GM19455 (cell line): ENCODE data around the gene TUBG1.
A peak's percentile ranks its signal among the peaks of the same experiment; 100 is the strongest.
"Not testable (repeated sequence)": the region's sequence is repeated elsewhere in the genome, so short reads cannot be mapped to it uniquely, and the experiment has no call there.

ENCODE experiments used
- ATAC-seq: cut with Tn5 transposase; IDR thresholded peaks from one replicate; pipeline ENCODE4 v1.9.1; 2021; ENCODE audit not compliant: unreplicated experiment

The TUBG1 gene

DNA sequence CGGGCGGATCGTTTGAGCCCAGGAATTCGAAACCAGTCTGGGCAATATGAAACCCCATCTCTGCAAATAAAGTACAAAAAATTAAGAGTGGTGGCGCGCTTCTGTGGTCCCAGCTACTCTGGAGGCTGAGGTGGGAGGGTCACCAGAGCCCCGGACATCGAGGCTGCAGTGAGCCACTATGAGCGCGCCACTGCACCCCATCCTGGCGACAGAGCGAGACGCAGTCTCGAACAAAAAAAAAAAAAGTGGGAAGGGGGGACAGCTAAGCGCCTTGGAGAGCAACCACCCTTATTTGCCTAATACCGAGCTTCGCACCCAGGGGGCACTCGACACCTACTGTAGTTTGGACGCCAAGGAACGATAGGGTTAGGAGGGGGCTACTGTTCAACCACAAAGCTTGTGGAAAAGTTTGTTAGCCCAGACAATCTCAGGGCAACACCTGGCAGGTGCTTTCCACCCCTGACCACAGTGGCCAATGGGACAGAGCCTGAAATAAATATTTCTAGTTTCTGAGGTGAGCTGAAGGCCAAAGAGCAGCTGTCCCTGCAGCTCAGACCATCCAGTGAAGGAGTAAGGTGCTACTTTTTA, 31.1 kb upstream of the TUBG1 start:
- peak; percentile 53 for ATAC-seq

DNA sequence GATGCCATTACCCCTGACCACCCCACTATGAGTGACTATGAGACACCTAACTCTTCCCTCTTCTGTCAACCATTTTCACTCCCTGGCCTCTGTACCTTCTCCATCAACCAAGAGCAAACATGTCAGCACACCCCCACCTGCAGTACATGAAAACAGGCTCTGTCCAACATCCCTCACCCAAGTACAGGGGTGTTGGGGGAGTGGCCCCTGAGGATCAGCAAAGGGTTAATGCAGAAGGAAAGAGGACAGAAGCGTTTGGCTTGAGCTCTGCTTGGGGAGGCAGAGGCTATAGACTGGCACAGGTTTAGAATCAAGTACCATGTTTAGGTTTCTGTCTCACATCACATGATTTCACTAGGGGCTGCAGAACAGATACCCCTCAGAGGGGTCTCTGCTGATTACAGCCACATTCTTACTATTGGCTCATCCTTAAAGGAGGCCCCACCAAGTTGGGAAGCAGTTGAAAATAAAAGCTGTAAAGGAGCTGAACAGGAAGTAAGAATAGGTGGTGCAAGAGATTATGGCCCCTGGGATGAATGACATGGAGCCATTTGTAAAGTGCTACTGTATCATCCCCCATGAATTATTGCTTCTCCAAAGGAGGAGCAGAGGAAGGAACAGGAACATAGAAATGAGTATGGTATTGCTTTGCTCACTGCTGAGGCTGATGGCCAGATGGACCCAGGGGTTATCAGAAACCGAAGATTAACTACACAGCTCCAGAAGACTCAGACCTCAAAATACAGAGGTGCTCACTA, 29.5 kb upstream of the TUBG1 start:
- ATAC-seq = no peak

DNA sequence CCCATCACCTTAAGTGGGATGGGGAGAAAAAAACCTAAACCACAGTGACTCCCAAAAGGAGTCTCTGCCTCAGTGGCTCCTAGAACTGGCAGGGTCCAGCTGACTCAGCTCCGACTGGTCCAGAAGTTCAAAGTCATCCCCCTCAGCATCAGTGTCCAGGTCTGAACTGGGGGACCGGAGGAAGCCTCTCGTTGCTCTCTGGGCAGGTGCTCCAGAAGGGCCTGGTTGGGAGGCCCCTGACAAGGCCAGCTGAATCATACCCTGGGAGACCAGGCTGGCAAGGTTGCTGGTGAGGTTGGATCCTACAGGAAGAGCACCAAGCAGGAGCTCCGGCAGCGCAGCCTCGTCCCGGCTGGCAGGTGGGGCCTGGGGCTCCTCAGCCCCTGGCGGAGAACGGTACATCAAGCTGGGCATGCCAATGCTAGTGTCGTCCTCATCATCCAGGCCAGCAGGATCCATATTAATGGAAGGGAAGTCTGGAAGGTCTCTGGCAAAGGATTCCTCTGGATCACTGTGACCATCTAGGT, 27.7 kb upstream of the TUBG1 start:
- no peak for ATAC-seq

DNA sequence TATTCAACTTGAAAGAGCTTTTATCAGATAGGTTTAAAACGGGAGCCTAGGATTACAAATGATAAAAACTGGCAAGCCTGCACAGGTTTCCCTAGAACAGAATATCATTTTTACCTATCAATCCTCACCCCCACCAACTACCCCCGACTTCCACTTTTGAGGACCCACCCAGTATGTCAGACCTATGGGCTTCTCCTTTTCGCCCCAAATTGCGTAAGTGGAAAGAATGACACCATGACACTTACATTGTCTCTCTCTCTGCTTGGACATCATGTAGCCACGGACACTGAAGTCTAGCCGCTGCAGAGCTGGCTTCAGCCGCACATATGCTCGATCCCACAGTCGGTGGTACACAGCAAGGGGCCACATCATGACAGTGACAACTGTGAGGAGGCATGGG, 24.6 kb upstream of the TUBG1 start:
- no peak for ATAC-seq

DNA sequence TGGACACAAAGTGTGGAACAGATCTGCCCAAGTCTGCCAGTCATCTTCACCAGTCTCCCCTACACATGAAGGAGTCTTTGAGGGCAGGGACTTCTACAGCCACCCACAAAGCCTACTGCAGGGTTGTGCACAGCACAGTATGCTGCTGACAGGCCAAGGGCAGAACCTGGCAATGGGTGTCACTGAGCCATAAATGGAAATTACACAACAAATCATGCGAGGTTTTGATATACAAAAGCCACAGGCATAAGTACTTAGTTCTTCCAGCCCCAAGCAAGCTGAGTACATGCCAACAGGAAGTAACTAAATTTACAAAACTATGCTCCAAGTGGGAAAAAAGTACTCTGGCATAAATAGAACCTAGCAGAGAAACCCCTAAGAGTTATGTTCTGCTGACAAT, 24.1 kb upstream of the TUBG1 start:
- ATAC-seq = no peak

DNA sequence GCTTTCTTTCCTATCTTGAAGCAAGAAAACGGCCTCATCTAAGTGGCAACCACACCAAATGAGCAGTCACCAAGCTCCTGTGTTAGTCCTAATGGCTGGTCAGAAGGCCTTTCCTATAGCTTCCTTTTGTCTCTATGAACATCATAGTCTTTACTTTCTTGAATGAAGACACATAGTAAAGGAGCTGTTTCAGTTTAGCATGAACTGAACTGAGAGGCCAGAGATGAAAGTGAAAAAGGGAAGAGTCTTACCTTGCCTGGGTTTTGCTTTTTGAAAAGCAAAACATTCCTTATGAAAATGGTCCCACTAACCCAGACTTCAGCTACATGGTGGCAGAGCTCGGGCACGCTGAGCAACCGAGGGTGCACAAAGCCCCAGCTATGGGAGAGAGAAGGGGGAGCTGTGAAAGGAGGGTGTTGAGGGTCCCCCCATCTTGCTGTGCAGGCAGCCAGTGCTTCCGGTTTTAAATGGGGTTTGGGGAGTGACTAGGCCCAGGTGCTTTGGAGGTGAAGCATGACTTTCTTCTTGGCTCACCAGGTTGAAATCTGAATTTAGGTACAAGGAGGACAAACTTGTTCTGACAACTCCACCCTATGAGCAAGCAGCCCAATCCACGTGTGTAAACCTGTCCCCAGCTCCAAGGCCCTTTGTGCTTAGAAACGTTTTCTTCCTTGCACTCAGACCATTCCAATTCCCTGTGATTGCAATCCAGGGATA, 22.8 kb upstream of the TUBG1 start:
- no peak for ATAC-seq

DNA sequence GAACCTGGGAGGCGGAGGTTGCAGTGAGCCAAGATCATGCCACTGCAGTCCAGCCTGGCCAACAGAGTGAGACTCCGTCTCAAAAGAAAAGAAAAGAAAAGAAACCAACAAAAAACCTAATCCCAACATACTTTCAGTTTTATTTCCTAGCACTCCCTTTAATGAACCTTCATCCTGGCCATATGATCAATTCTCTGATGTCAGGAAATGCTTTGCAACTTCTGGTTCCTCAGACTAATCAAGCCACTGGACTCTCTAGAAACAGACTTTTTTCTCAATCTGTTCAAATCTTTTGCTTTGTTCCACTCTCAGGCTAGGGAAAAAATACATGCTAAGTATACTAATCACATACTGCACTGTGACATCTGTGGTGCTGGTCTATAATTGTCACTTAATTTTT, 18.6 kb upstream of the TUBG1 start:
- ATAC-seq = no peak

DNA sequence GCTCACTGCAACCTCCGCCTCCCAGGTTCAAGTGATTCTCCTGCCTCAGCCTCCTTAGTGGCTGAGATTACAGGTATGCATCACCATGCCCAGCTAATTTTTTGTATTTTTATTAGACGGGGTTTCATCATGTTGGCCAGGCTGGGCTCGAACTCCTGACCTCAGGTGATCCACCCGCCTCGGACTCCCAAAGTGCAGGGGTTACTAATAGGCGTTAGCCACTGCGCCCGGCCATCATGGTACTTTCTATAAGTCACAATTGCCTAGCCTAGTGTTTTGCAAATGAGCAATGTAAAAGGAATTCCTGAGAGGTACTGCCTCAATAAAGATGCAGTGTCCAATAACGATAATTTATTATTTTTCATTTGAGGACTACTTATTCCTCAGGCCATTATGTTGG, 18.1 kb upstream of the TUBG1 start:
- no peak for ATAC-seq

DNA sequence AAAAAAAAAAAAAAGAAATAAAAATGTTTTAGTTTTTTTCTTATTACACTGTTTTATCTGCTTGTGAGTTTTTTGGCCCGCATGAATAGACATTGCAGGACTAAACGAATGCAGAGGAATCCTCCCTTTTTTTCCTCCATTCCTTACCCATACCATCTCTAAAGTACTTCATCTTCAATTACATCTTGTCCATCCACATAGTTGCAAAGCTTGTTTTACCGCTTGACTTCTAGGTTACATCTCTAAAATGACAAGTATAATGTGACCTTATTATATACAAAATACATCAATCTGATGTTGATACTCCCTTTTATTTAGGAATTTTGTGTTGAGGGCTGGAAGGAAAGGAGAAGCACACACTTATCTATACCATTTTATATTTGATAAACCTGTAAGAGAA, 13.1 kb upstream of the TUBG1 start:
- ATAC-seq = no peak

DNA sequence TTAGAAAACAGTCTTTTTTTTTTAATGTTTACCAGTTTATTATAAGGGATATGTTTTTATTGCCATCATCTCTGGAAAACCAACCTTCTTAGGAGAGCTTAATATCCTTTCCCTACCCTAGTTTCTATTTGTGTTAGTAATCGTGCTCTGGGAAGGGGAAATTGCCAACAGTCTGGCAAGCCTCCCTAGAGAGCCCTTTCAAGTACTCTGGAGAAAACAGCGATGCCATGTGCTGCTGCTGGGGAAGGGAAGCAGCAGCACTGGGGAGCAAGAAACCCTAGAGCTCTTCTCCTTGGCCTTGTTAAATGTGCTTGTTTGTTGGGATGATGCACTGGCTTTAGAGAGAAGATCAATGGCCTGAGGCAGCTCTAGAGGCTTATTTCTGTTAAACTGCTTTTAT, 10.6 kb upstream of the TUBG1 start:
- ATAC-seq = no peak

DNA sequence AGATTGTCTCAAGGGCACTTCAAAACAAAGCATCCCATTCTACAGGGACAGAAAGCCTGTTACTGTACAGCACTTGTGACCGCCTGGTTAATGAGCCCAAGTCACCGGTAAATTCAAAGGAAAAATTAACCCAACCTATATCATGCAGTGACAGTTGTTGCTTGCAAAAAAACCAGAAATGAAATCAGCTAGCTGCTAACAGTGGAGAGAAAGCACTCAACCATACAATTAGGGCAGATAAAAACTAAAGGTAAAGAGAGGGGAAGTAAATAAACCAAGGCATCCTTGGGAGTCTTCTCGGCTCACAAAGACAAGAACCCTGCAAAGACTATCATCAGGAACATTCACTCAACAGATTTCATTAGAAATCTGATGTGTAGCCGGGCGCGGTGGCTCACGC, 6.2 kb upstream of the TUBG1 start:
- no peak for ATAC-seq

DNA sequence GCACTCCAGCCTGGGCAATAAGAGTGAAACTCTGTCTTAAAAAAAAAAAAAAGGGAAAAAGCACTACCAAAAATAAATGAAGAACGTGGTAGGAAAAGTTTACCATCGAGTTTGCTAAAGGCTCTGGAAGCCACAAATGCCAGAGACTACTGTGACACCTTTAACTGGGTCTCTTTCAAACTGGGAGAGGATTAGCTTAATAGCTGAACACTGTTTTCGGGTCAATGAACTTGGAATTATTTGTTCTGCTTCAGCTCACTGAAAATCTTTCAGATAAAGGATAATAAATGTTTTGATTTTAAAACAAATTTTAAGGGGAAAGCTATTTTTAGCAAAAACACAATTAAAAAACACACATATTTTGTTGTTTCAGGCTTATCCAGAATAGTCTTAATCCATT, 1.7 kb upstream of the TUBG1 start:
- ATAC-seq = no peak

DNA sequence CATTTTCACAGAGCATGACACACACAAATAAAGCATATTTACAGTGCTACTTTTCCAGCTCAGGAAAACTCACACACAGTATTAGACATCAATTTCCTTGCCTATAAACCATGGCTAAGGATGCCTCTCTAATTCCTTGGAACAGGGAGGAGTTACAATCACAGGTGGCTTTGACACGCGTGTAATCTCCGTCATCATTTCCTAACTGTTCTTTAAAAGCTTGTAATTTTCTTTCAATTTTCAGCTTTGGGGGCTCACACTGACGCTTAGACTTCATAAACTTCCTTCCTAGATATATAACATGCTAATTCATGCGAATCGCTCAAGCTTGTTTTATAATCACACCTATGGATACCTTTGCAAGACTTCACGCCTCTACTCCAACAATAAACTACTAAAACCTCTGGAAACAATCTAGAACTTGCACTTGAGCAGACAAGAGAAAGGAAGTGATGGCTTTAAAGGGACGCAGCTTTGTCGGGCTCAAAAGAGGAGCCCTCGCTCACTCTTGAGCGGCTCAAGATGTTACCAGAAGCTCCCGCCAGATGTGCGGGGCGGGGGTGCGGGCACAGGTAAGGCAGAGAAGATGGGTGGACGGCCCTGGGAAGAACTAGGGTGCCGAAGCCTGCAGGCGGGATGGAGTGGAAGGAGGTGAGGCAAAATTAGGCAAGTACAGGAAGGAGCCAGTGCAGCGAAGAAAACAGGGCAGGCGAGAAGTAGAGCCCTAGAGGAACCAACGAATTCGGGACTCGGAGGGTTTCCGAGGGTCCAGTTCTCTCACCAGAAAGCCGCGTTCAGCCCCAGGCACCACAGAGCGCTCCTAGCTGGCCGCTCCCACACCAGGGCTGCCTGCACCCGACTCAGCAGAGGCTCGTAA, 940 bp upstream of the TUBG1 start:
- ATAC-seq = no peak

DNA sequence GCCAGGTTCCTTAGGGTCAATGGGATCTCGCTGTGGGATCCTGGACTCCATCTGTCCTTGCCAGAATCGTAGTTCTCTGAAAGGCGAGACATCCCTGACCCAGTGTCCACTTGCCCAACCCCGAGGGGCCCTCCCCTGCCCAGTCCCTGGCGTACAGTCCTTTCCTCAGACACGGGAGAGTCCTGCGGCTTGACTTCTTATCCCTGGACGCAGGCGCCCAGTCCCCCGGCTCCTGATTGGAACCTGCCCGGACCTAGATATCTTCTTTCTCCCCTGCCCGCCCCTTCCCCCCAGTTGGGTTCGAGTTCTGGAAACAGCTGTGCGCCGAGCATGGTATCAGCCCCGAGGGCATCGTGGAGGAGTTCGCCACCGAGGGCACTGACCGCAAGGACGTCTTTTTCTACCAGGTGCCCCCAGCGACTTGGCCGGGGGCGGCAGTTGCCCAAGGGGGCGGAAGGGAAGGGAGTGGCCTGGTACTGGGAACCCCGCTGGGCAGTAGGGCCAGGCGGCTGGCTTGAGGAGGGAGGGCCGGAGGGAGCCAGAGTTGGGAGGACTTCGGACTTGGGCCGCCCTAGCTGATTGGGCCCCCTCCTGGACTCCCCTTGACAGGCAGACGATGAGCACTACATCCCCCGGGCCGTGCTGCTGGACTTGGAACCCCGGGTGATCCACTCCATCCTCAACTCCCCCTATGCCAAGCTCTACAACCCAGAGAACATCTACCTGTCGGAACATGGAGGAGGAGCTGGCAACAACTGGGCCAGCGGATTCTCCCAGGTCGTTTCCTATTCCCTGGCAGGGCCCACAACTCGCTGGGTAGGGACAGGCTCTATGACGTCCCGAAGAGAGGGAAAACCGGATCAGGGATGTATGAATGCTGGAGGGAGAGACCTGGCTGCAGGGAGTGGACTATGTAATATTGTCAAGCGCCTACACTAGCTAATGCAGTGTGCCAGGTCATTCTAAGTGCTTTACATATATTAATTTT, 625 bp downstream of the TUBG1 start:
- ATAC-seq = peak; percentile 9

DNA sequence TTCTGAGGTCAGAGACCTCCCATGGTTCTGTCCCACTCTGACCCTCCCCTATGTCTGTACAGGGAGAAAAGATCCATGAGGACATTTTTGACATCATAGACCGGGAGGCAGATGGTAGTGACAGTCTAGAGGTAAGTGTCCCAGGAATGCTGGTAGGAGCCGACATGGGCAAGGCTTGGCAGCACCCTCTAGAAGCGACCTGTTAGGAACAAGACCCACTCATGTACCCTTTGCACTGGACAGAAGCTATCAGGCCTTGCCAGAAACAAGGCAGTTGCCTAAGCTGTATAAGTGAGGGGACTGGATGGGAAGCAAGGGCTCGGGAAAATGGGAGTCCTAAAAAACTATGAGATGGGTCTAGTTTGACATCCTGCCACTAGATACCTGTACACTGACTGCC, 2.5 kb downstream of the TUBG1 start:
- ATAC-seq = no peak

DNA sequence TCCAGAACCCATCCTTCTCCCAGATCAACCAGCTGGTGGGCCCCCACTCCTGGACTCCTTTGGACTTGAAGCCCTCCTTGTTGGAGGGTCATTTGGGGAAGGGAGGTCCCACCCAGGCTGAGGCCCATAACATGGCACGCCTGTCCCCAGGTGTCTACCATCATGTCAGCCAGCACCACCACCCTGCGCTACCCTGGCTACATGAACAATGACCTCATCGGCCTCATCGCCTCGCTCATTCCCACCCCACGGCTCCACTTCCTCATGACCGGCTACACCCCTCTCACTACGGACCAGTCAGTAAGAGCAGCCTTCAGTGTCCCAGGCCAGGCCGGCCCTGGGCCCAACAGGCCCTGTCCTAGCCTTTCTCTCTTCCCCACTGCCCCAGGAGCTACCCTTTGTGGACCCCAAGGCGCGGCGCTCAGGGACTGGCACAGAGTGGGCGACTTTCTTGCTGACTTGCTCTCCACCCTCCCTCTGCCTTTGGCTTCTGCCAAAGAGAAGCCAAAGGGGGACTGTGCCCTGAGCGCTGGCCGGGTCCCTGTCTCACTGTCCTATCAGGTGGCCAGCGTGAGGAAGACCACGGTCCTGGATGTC, 4.3 kb downstream of the TUBG1 start:
- no peak for ATAC-seq

DNA sequence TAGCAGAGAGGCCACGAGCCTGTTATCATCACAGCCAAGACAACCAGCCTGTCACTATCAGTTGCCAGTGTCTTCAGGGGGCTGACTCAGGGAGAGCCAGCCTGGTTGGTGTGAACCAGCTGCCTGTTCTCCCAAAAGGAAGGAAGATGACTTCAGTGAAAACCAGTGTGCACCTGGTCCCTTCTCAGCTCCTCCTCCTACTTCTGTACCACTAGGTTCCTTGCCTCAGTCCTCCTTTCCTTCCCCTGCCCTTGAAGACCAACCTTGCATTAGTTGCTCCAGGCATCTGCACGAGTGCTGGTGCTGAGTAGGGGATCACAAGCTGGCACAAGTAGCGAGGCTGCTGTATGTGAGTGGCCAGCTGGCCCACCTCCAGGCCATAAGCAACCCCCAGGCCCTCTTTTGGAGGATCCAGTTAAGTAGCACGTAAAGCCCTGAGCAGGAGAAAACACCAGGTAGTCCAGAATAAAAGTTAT, 8.5 kb downstream of the TUBG1 start:
- no peak for ATAC-seq

DNA sequence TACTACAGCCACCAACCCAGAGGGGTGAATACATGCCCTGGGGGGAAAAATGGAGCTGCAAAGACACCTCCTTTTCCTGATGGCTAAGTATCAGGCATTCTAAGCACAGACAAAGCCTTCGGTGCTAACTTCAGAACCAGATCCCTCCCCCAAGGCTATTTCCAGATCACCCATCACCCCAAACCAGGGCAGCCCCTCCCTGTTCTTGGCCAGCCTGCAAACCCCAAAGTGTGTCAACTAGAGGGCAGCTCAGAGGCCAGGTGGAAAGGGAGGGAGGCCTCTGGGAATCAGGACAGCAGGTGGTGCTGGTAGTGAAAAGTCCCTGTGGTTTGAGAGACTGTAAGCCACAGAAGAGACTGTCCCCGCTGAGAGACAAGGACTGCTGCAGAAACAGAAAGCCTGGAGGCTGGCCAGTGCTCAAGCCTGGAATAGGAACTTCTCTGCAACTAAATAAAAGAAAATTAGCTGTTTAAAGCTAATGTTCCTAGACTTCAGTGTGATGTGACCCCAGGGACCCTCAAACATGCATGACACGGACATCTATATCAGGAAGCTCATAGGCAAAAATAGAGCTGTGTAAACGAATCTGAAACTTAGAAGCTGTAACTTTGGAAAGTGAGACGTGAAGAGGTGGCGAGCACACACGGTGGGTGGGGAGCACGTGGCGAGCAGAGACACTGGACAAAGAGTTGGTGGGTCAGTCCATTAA, 9.1 kb downstream of the TUBG1 start:
- ATAC-seq = peak; percentile 65

DNA sequence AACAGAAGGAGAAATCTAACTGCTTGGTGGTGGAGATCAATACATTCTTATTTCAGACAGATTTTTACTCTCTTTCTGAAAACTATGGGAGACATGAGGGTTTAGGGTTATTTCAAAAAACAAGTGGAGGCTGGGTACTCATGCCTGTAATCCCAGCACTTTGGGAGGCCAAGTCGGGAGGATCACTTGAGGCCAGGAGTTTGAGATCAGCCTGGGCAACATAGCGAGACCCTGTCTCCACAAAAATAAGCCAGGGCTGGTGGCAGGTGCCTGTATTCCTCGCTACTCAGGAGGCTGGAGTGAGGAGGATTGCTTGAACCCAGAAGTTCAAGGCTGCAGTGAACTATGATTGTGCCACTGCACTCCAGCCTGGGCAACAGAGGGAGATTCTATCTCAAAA, 12.5 kb downstream of the TUBG1 start:
- ATAC-seq = not testable (repeated sequence)
